ENCODE measurements around the gene PAN3.

DNA sequence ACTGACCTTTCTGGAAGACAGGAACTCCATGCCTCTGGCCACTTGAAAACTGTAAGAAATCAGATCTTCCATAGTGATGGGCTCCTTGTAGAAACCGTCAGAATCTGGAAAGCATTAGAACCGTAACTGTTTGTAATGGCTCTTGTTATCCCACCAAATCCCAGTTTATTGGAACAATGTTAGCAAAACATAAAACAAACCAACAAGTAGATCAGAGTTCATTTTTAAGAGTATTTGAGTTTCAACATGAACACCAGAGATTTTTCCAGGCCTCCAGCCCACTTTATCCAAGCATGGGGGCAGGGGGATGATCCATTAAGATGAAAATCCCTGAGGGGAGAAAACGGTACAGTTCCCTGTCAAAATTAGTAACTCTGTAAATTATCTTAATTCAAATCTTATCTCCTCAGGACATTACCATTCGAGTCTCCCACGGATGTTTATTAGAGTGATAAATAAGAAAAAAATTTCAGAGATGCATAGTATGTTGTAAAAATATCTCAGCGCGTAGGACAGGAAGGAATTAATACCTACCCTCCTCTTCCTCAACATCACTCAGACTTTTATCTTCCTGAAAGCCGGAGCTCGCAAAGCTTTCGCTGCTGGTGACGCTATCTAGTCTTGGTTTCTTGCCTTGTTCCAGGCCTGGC is 184.0 kb downstream of the PAN3 start:
- TF ChIP-seq POLR2A (IDR thresholded peaks at IDR 0.05) (no peak), EP300 (IDR thresholded peaks at IDR 0.05) (no peak), POLR2AphosphoS5 (IDR thresholded peaks at IDR 0.05) (no peak)
